Epithelial cell of esophagus (primary cell): ENCODE measurements around the gene RGL1.

ENCODE experiments used
- DNase-seq: peaks from one replicate; pipeline ENCODE4 v3.0.0; 2010; ENCODE audit warnings: low read depth
- H3K4me3 ChIP-seq: 2 replicates; pipeline ENCODE4 v1.5.1; 2011; ENCODE audit warnings: mild to moderate bottlenecking, low read length, control low read depth
- TF ChIP-seq, protein P1 (sequence below): IDR thresholded peaks from 2 replicates; pipeline ENCODE4 v1.5.1; 2011; ENCODE audit warnings: low read depth, mild to moderate bottlenecking, low read length, control low read depth, inconsistent platforms; ENCODE audit not compliant: insufficient read depth; ENCODE audit errors: missing control alignments

The RGL1 gene

GRCh38 chr1:183842795-183843144 lies 37.9 kb downstream of the RGL1 start:
- TF ChIP-seq, protein P1, sequence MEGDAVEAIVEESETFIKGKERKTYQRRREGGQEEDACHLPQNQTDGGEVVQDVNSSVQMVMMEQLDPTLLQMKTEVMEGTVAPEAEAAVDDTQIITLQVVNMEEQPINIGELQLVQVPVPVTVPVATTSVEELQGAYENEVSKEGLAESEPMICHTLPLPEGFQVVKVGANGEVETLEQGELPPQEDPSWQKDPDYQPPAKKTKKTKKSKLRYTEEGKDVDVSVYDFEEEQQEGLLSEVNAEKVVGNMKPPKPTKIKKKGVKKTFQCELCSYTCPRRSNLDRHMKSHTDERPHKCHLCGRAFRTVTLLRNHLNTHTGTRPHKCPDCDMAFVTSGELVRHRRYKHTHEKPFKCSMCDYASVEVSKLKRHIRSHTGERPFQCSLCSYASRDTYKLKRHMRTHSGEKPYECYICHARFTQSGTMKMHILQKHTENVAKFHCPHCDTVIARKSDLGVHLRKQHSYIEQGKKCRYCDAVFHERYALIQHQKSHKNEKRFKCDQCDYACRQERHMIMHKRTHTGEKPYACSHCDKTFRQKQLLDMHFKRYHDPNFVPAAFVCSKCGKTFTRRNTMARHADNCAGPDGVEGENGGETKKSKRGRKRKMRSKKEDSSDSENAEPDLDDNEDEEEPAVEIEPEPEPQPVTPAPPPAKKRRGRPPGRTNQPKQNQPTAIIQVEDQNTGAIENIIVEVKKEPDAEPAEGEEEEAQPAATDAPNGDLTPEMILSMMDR: no peak
- H3K4me3 ChIP-seq: no peak overlapping the region
- no peak for DNase-seq

DNA sequence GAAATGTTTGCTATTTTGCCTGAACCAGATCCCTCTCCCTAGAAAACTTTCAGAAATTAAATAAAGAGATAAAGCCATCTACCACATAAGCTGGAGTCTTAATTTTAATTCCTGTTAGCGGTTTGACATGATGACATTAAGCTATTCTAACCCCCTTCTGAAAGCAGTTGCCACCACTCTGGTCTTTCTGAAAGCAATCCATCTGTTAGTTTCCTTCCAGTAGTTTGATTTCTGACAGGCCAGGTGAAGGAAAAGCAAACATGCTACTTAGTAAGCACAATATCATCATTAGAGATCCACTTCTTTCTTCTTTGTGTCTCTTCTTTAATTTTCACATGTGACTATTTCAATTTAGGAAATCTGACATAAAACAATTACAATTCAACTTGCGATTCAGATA lies 39.9 kb downstream of the RGL1 start:
- TF ChIP-seq, protein P1: no peak
- no peak for DNase-seq
- no peak overlapping the region for H3K4me3 ChIP-seq

GRCh38 chr1:183845681-183846080 lies 40.8 kb downstream of the RGL1 start:
- H3K4me3 ChIP-seq: no peak overlapping the region
- TF ChIP-seq, protein P1: no peak
- DNase-seq: no peak

GRCh38 chr1:183847641-183848040 lies 42.7 kb downstream of the RGL1 start:
- DNase-seq: no peak
- H3K4me3 ChIP-seq: no peak overlapping the region
- TF ChIP-seq, protein P1: no peak

DNA sequence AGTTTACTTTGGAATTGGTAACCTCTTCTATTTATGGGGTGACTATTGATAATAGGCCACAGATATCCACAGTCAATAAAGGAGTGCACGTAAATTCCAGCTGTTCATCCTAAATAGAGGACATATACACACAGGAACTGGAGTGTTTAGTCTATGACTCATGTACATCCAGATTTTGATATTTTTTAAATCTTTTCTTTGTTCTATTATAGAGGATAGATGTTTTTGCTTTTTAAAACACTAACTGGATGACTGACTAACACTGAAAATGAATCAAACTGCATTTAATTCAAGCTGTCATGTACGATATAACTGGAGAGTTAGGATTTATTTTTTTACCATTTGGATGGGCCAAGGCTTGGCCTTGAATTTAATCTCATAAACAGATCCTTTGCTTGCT lies 45.9 kb downstream of the RGL1 start:
- H3K4me3 ChIP-seq: no peak overlapping the region
- TF ChIP-seq, protein P1: no peak
- DNase-seq: no peak

GRCh38 chr1:183859119-183859518 lies 54.2 kb downstream of the RGL1 start:
- no peak for DNase-seq
- TF ChIP-seq, protein P1: no peak
- H3K4me3 ChIP-seq: no peak overlapping the region

- no peak overlapping the region for H3K4me3 ChIP-seq
- TF ChIP-seq, protein P1: no peak
- DNase-seq: no peak
Measured at GRCh38 chr1:183859831-183860230, 54.9 kb downstream of the RGL1 start.
